RPMI8226 (cell line): ENCODE data around the gene PPP1R14C.

ENCODE experiments used
- DNase-seq: peaks from one replicate; pipeline ENCODE4 v3.0.0-alpha.2; 2015

PPP1R14C gene

DNA sequence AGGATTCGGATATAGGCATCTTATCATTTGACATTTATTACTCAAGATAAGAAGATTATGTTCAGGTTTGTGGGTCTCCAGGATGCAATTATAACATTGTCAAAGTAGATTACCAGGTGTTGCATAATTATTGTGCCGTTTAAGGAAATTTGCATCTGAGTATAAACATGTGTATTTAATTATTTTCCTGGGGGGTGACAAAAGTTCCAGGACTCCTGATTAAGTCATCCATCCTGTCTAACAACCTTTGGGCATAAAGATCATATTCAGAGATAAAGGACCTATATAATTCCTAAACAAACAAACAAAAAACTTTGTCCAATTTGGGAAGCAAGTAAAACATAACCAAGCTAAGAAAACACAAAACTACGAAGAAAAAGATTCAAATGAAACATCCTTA is 3.3 kb upstream of the PPP1R14C start:
- DNase-seq, result no peak

DNA sequence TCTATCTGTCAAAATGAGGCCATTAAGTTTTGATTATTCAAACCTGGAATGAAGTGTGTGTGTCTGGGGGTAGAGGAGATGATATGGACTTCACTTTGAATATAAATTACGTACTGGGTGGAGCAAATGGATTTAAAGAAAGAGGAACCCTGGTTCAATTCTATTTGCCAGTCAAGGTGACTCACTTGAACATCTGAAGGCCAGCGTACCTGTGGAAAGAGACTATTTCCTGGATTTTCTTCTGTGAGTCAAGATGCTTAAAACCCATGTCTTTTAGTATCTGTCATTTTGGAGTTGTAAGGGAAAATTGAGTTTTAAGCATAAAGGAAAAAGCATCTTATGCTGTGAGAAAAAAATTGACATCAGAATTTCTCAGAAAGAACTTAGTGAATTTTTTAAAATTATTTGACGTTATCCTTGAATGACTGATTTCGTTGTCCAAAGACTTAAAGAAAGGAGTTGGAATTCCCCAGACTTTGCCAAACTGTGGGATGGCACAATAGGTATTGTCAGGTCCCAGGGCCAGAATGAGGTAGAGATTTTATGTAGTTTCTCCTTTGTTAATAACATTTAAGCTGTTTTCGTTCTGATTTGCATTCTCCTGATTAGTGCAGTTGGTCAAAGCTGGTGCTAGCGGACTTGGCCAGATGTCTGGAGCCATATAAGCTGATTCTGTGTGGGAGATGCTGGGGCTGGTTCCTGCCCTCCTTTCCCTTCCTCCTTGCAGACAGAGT is 2.4 kb upstream of the PPP1R14C start:
- no peak for DNase-seq

DNA sequence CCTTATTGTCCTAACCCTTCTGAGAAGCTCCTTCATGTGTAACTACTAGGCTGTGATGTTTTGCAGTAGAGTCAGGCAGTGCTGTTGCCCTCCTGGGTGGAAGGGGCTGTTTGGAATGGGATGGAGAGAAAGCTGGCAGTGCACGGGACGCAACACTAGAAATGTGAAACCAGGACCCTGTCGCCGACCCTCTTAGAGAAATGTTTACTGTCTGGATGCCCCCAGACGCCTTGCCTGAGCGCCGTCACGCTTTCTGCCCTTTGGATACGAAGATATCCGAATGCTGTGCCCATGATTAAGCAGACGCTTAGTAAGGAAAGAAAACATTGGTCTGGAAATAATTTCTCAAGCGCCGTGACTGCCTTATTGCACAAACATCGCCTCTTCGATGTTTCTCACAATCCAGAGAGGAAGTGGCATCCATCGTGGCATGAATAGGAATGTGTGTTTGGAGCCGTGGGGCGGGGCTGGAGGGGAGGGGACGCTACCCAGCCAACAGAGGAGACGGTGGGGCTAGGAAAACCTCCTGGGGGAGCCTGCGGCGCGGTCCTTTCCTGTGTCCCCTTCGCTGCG is 661 bp upstream of the PPP1R14C start:
- DNase-seq, result no peak

DNA sequence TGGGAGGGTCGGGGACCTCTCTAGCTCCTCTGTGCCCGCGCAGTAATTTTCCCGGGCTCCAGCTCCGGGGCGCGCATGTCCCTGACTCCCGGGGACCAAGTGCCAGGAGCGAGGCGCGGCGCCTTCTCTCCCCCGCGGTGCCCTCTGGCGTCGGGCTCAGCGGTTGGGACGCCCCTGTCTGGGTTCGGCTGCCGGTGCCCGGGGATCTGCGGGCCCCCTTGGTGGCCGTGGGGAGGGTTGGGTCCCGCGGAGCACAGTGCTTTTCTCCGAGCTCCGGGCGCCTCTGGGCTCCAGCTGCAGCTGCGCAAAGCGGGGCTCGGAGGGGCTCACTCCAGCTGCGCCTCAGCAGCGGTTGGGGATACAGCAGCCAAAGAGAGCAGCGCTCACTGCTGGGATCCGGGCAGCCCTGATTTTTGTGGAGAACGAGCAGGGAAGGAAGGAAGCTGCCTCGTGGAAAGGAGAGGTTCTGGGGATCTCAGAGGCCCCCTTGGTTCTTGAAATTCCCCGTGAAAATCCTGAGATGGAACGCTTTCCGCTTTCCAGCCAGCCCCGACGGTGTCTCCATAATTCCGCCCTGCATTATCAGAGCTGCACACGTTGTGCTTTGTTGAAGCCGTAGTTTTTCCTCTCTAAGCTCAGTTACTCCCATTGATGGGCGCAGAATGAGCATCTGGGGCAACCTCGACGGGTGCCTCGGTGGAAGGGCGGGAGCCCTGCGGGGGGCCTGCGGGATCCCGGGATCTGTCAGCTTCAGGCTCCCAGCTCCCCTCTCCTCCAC is 861 bp downstream of the PPP1R14C start:
- no peak for DNase-seq

DNA sequence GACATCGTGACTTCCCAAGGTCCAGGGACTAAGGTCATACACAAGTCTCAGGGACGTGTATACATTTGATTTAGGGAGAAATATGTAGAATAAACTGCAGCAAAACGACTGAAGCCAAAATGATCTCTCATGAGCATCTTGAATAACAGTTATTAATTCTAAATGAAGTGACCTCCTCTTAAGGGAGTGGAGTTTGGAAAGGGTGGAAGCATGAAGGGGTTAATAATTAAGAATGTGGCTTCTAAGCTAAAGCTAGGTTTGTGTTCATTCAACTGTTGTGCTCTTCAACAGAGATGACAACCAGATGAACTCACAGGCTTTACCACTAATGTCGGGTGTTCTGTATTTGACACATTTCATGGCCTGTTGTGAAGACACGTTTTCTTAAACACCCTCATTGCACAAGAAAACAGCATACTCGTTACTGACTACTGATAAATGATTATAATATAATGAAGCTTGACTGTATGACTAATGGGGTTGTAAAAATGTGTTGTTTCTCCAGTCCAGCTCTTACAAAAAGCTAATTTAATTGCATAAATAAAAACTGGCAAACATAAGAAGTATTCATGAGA is 1.5 kb downstream of the PPP1R14C start:
- no peak for DNase-seq

DNA sequence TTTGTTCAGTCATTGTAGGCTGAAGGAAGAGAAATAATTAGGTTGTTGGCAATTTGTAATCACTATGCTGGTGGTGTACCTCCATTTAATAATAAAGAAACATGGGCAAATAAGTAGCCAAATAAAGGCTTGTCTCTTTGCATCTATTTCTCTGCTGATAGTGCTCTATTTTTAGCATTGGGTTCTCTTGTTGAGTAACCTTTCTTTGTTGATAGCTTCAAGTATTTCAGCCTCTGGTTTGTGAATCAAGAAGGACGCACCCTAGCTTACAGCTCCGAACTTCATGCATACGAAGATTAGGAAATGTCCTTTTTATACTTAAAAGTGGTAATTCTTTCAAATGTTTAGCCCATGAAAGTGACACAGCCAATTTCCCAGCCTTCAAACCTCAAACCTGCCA is 2.6 kb downstream of the PPP1R14C start:
- no peak for DNase-seq

DNA sequence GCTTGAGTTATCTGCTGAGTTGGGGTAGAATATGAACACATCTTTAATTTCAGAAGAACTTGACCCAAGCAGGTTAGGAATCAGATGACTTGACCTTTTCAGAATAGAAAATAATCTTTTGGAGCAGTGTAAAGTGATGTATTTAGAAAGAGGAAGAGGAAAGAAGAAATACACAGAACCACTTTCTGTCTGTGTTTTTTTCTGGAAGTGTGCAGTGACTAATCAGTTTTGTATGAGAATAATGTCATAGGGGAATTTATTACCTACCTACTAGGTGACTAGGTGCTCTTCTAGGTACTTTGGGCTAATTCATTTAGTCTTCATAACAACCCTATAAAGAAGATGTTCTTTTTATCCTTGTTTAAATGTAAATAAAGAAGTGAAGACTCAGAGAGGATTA is 3.0 kb downstream of the PPP1R14C start:
- DNase-seq, result no peak

DNA sequence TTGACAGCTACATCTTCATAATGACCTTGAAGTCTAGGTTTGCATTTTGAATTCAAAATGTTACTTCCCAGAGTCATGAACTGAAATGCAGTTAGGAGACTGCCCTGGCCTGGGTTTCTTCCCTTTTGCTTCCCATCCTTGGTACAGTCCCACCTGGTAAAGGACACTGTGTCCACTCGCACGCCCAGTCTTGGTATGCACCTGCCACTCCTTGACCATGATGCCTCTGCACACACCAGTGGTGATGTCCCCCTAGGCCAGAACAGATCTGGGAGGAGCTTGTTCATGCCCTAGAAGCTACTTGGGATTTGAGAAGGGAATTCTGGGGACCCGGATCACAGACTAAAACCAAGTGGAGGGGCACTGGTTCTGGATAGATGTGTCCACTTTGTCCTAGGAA is 3.6 kb downstream of the PPP1R14C start:
- no peak for DNase-seq

DNA sequence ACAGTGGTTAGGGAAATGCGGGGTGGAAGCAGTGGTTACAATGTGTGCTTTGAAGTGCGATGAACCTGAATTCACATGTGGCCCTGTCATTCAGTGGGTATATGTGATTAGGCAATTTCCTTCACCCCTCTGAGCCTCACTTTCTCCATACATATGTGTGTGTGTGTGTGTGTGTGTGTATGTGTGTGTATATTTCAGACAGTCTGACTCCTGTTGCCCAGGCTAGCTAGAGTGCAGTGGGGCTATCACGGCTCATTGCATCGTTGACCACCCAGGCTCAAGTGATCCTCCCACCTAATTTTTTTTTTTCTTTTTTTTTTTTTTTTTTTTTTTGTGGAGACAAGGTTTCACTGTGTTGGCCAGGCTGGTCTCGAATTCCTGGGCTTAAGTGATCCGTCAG is 6.3 kb downstream of the PPP1R14C start:
- no peak for DNase-seq

DNA sequence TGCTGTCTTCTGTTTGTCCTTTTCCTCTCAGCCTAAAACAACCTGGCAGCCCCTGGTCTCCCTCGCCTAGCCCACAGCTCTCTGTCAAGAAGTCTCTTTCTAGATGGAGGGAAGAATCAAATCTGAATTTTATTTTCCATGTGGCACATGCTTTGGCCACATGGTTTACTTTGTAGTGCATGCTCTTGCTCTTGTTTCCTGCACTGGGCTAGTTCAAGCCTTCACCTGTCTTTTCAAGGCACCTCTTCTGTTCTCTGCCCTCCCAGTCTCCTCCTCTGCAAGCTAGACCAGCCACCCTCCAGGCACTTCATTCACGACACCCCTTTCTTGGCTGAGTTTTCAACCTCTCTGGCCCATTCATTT is 7.6 kb downstream of the PPP1R14C start:
- no peak for DNase-seq

DNA sequence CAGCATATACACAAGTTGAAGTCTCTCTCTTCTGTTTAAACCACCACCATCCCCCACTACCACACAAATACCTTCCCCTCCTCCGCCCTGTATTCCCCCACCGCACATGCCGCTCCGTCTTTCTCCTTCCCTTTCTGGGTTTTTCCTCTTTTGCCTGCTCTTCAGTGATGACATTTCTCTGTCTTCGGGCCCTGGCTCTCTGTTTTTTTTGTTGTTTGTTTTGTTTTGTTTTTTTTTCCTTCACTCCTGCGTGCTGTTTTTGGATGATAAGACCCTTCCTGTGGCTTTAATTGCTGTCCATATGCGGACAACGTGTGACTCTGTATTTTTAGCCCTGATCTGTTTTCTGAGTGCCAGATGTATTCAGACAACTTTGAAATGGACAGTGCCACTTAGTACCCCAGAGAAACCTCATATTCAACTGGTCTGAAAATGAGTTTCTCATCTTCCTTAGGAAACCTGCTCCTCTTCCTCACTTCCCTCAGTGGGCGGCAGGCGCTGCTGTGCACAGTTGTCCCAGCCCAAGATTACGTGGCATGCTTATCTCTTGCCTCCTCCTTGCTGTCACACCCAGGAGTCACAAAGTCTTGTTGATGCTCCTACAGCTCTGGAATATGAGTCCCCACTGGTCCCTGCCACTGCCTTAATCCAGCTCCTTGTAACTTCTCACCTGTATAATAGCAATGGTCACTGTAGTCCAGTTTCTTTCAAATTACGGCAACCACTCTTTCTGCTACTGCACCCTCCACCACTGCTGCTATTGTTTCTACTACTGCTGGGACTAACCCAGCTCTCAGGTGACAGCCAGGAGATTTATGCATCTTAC is 8.2 kb downstream of the PPP1R14C start:
- DNase-seq, result no peak

DNA sequence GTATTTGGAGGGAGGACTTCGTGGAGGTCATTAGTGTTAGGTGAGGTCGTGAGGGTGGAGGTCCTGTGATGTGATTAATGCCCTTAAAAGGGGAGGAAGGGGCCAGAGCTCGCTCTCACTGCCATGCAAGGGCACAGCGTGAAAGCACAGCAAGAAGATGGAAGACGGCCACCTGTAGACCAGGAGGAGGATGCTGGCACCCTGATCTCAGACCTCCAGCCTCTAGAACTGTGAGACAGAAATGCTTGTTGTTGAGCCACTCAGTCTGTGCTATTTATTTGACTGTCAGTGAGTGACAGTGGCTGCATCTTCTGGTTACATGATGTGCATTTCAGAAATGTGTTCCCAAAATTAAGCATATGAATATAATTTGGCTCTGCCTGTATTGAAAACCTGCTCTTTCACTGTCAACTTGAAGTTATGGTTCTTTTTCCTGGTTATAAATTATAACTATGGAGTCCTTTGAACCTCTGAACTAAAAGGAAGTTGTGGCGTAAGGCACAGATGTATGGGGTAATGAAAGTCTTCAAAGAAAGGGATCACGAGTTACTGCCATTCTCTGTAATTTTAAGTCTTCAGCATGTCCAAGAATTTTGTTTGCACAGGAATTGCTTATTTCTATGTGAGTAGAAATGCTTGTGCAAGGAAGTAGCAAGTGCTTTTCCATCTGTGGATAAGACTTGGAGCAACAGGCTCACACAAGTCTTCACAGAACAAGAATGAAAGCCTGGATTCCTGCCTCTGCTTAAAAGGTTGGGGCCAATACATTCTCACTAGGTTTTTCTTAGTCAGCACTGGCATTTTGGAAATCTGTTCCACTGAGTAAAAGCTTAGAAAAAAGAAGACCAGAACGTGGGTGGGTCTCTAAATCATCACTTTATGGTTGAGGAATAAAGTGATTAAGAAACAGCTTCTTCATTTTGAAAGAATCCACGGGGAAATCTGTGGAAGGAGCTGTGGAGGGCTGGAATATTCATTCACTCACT is 10.3 kb downstream of the PPP1R14C start:
- DNase-seq, result no peak

DNA sequence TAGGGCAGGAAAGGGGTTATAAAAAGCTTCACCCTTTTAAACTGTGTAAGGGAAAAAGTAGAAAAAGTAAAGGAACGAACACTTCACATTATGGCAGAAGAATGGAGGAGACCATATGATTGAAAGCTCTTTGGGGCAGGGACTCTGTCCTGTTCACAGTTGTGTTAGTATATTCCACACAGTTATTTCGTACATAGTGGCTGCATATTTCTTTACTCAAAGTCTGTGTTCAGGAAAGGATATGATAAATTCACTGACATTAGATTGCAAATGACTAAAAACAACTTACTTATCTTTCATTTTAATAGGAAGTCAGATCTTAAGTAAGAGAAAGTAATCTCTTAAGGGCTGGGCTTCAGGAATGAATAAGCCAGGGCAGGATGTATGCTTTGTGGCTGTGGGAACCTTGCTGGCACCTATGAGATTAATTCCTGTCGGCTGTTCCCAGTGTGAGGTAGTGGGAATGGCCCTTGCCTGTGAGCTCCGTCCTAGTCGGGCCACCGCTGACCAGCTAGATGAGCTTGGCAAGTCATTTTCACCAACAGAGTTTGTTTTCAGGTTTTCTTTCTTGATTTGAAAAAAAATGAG is 11.2 kb downstream of the PPP1R14C start:
- DNase-seq, result no peak

DNA sequence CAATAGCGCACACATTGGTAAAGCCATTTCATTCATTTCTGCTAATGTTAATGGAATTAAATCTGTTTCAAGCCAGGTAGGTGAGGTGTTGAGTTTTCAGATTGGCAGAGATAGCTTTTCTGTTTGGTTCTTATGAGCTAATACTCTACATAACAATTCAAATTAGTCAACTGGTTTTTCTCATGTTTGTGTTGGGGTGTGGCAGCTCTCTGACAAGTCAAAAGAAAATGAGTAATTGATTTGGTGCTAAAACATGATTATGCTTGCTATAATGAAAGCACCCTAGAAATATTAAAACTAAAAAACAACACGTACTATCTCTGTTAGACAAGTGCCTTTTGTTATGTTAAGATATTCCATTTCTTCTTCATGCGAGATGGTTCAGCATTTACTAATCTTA is 13.6 kb downstream of the PPP1R14C start:
- DNase-seq, result no peak

DNA sequence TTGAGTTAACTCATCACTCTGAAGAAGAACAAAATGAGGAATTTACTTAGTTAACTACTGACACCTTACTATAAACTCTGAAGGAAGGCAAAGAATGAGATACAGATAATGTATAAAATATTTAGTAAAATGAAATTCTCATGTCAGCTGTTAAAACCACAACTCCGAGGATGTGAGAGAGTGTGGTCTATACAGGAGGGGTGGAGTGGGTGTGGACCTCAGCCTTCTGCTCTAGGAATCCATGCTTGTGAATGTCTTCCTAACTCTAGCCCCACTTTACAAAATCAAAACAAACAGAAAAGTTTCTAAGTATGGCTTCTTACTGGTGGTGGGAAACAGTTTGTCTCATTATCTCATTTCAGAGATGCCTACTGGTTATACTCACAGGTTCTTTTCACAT is 14.2 kb downstream of the PPP1R14C start:
- no peak for DNase-seq

DNA sequence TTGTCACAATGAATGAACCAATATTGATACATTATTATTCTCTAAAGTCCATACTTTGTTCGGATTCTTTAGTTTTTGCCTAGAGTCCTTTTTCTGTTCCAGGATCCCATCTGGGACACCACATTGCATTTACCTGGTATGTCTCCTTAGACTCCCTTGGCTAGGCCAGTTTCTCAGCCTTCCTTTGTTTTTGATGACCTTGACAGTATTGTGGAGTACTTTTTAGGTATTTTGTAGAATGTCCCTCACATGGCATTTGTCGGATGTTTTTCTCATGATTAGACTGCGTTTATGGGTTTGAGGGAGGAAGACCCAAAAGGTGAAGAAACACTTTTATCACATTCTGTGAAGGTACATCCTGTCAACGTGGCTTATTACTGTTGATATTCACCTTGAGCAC is 16.9 kb downstream of the PPP1R14C start:
- no peak for DNase-seq

DNA sequence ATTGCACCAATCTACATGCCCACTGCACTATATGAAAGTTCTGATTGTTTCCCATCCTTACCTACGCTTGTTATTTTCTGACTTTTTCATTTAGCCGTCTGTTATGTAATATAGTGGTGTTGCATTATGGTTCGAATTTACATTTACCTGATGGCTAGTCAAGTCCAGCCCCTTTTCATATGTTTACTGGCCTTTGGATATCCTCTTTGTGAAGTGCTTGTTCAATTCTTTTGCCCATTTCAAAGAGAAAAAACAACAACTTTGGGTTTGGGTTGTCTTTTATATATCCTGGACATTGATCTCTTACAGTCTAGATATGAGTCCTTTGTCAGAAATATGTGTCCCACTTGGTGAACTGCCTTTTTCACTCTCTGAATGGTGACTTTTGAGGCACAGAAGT is 21.1 kb downstream of the PPP1R14C start:
- DNase-seq, result no peak

DNA sequence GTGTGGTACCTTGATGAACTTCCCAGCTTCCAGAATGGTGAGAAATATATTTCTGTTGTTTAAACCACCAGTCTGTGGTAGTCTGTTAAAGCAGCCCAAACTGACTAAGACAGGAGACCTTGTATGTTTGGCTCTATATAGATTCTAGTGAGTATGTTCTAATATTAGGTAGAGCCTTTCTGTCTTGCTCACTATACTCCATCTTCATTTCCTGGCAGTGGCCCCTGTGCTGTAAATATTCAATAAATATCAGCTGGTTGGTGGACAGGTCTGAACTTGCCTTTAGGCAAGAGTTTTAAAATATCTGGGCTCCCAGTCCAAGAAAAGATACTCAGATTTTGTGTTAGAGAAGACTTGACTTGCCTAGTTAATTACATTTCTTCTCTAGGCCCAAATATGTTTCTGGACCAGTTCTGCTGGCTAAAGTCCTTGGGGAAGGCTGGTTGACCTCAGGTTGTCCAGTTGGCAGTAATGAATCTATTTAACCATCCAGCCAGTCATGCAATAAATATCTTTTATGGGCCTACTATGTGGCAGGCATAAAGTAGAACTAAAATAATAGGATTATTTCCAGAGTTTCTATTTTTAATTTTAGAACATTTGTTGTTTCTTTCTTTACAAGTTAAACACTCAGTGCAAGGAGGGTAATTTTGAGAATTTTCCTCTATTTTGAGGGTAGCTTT is 22.3 kb downstream of the PPP1R14C start:
- DNase-seq, result no peak

DNA sequence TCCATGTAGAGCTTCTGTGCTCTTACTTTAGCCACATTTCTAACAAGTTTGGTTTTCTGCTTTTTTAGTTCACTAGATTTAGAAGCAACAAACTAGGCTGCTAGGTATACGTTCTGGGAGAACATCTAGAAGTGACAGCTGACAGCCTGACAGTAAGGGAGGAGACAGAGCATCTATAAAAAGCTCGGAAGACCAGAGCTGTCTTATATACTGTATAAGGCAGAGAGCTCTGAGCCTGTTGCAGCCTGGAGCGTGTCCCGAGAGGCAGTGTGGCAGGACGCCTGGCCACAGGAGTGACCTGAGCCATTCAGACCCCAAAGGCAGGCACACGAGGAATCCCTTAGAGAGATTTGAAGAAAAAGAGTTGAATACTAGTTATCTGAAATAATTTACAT is 24.6 kb downstream of the PPP1R14C start:
- DNase-seq, result peak; percentile 5

DNA sequence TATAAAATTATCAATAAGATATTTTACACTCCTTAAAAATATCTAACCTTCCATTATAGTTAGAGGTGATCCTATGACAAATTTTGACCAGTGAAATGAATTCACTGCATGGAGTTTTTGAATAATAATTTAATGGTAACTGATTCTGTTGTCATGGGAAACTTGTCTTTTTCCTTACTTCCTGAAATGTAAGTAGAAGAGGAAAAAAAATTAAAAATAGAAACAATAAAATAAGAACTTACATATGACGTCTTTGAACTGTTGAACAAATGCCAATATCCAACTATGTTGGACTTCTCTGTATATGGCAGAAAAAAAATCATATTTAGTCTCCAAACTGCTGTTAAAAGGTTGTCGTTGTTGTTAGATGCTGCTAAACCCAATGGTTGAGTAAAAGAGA is 26.3 kb downstream of the PPP1R14C start:
- DNase-seq, result no peak

DNA sequence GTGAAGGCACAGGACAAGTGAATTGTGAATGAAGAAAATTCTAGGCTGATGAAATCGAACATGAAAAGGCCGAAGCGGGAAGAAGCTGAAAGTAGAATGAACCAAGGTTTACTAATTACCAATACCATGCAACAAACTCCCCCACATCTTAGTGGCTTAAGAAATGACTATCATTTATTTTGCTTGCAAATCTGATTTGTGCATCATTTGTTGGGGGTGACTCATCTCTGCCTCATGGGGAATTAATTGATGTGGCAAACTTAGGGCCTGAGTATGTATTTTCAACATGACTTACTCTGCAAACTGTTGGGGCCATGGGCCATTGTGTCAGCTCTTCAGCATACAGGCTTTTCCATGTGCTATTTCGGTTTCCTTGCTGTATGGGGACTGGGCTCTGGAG is 26.8 kb downstream of the PPP1R14C start:
- DNase-seq, result no peak
